GM18499 (cell line): ENCODE measurements around the gene CALML6.

ENCODE experiments used
- ATAC-seq: cut with Tn5 transposase; IDR thresholded peaks from one replicate; pipeline ENCODE4 v1.9.1; 2021; ENCODE audit warnings: moderate number of reproducible peaks; ENCODE audit not compliant: insufficient read depth, unreplicated experiment

CALML6 gene

GRCh38 chr1:1940123-1940425 lies 25.0 kb downstream of the CALML6 start:
- no peak for ATAC-seq

DNA sequence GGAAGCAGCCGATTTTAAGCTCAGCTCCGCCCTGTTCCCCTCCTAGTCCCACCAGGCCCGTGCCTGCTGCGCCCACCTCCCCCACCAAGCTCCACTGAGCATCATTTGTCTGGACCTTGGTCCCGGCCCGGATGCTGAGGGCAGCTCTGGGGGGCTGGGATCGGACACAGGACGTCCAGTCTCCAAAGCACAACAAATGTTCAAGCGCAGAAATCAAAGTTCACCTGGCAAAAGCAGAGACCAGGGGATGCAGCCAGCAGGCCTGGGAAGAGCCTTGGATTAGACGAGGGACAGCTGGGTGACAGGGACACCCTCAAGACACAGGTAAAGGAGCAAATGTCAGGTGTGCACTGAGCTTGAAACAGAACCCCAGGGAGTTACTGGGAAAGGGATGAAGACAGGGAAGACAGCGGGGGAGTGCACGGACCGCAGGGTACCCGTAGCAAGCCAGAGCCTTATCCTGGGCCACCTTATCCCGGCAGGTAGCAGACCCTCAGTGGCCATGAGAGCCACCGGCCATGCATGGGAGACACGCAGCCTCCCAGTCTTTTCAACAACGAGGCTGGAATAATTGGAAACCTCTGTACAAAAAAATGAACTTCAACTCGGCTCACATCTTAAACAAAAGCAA lies 26.3 kb downstream of the CALML6 start:
- ATAC-seq: no peak

DNA sequence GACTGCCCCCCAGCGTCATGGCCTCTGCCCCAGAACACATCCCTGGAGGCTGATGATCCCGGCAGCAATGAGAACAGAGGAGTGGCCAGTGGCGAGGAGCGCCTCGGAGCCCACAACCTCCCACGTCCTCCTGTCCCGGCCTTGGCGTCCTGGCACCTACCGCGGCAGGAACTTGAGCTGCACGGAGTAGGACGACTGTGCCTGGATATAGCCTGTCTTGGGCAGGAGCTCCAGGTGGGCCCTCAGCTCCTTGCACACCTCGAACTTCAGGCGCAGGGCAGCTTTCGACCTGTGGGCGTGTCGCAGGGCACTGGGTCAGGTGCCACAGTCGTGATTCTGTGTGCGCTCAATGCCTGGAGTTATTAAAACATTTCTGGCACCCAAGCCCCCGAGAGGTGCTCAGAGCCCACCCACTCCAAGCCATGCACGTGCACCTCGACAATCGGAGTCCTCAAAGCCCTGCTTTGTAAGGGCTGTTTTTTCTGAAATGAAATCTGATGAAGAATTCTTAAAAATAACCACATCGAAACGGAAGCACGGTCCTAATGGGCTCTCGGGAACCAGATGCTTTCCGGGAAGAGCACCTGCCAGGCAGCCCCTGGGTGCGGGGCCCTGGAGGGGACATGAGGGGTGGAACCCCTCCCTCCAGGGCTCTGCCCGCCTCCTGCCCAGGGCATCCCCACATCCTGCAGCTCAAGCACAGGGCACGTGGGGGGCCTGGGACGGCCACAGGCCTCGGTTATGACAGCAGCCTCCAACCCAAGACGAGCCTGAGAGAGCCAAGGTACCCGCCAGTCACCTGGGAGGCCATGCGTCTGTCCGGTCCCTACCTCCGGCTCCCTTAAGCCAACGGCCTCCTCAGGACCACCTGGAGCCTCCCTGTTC lies 27.1 kb downstream of the CALML6 start:
- no peak for ATAC-seq

DNA sequence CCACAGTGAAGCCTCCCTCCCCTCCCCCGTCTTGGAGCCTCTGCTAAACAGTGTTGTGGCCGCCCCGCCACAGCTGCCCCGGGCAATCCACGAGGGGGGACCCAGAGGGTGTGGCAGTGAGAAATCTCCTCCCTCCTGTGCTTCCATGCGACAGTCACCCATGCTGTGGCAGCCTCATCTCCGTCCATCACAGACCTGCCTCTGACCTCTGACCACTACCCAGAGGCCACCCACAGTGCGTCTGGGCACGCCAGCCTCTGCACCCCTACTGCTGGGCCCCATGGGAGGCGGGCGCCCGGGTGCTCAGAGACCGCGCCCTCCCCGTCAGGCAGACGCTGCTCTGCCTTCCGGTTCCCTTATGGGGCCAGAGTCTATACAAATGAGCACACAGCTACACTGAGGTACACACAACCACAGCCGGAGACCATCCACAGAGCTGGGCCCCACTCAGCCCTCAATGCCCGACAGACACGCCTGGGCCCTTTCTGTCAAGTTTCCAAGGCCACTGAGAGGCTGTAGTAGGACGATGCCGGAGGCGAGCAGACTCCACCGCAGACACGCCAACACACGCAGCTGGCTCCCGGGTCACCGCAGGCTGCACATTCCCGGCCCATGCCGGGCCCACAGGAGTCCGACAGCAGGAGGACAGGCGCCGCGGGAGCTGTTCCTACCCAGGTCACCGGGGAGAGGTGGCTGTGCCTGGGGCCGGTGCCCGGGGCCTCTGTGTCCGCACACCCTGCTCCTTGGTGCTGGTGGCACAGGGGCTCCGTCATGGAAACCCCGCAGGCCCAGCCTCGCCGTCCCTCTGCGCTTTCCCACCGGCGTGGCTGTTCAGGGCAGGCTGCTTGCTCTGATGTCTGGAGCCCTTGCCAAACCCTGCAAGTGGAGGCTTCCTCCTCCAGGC lies 27.9 kb downstream of the CALML6 start:
- ATAC-seq: no peak

DNA sequence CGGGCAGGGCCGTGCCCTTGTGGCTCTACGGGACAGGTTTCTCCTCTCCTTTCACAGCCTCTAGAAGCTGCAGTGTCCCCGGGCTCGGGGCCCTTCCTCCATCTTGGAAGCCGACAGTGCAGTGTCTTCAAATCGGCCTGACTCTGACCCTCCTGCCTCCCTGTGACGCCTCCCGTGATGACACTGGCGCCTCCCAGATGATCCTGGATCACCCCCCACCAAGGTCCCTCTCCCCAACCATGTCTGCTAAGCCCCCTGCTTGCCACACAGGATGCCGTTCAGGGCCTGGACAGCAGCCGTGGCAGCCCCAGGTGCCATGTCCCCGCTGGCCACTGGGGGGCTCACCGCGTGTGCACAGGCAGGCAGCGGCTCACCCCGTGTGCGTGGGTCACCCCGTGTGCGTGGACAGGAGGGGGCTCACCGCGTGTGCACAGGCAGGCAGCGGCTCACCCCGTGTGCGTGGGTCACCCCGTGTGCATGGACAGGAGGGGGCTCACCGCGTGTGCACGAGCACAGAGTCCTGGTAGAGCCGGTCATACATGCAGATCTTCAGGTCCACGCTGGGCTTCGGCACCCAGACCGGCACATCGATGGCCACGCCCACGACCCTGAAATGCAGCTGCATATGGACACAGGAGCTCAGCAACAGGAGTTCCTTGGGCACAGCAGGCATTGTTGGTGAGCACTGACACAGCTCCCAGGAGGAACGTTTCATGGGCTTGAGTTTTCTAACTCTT lies 28.9 kb downstream of the CALML6 start:
- ATAC-seq: no peak

- ATAC-seq: no peak
These were observed 30.8 kb downstream of the CALML6 start for GRCh38 chr1:1945782-1946393.

DNA sequence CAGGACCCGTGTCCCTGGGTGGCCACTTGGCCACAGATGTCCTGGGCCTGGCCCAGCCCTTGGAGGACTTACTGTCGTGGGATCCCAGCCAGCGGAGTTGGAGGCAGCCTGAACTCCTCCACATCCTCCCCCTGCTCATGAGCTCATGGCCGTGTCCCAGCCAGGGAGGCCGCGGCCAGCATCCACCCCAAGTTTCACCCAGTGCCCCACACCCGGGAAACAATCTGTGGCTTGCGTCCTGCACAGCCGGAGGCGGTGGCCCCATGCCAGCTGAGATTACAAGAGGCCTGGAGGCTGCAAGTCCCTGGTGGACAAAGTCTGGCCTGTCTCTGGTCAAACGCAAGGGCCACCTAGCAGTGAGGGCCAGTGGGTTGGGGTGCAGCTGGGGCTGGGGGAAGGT lies 31.5 kb downstream of the CALML6 start:
- ATAC-seq: no peak

DNA sequence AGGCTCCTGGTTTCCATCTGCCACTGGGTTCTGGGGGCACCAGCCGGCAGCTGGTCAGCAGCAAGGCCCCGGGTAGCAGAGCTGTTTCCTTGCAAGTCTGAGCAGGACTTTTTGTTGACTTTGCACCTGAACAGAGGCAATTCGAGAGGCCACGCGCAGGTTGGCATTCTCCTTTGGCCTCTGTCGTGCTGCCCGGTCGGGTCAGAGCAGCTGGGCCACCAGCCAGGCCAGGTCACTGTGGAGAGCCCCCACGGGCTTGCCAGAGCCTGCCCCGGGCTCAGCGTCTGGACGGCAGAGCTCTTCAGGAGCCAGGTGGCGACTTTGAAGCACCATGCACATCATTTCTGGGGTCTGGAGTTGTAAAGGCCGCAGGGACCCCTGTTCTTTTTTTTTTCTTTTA lies 32.4 kb downstream of the CALML6 start:
- no peak for ATAC-seq

DNA sequence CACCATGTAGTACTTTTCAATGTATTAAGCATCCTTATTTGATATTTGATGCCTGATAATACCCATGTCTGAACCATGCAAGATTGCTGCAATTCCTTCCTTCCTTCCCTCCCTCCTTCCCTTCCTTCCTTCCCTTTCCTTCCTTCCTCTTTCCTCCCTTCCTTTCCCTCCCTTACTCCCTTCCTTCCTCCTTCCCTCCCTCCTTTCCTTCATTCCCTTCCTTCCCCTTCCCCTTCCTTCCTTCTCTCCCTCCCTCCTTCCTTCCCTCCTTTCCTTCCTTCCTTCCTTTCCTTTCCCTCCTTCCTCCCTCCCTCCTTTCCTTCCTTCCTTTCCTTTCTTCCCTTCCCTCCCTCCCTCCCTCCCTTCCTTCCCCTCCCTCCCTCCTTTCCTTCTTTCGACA lies 33.7 kb downstream of the CALML6 start:
- no peak for ATAC-seq

GRCh38 chr1:1950940-1951339 lies 35.9 kb downstream of the CALML6 start:
- ATAC-seq: no peak

DNA sequence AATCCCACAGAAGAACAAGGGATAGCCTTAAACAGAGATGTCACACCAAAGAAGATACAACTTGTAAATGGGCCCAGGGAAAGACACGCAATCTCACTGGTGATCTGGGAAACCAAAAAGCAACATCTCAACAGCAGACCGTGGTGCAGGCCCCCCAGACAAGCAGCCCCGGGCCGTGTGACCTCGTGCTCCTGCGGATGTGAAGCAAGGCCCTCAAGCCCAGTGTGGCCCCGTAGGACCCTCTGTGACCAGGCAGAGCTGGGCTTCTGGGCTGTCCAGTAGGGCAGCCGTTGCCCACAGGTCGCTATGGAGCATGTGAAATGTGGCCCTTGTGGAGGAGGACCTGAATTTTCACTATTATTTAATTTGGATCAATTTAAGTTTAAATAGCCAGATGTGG lies 39.0 kb downstream of the CALML6 start:
- ATAC-seq: no peak

GRCh38 chr1:1954831-1955441 lies 39.9 kb downstream of the CALML6 start:
- ATAC-seq: no peak

DNA sequence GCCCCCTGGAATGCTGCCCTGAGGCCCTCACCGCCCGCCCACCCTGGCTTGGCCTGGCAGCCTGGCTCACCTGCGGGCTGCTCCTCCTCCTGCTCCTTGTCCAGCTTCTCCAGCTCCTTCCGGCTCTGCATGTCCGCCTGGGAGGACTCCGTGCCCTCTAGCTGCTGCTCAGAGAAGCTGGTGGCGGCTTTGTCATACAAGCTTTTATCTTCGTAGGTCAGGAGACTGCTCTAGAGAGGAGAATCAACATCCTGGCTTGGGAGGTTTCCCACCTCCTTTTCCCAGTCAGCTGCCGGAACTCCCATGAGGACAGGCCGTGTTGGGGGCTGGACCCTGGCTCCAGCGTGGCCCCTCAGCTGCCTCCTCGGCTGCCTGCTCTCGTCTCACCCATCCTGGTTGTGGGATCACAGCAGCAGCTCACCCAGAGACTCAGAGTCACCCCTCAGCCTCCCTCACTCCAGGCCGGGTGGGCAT lies 40.6 kb downstream of the CALML6 start:
- no peak for ATAC-seq

DNA sequence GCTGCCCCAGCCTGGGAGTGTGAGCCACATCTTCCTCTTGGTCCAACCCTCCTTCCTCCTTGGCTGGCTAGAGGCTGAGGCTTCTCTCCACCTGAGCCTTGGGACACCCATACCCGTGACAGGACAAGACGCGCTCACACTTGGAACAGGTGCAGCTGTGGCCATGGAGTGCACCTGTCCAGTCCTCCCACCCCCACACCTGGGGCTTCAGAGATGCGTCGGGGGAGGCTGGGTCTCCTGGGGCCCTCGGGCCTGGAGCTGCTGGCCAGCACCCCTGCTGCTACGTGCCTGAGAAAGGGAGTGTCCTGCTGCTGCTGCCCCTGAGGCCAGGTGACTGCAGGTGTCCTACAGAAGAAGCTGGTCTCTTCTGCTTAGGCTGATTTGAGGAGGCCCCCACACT lies 41.0 kb downstream of the CALML6 start:
- ATAC-seq: no peak

- no peak for ATAC-seq
These were observed 41.8 kb downstream of the CALML6 start for GRCh38 chr1:1956586-1957532.

DNA sequence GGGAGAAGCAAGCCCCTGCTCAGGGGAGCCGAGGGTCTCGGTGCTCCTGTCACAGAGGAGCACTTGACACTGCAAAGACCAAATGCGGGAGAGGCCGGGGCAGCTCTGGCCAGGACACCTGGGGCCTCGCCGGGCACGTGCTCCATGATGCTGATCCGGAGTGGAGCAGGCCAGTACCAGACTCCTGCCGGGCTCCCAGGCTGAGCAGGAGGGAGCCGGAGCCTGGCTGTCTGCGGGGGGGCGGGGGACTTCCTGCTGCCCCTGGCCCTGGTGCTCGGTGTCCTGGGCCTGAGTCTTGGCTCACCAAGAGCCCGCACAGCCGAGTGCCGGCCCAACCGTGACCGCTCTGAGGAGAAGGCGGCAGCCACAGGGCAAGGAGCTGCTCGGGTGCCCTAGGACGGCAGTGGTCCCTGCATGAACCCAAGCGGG lies 42.5 kb downstream of the CALML6 start:
- ATAC-seq: no peak

DNA sequence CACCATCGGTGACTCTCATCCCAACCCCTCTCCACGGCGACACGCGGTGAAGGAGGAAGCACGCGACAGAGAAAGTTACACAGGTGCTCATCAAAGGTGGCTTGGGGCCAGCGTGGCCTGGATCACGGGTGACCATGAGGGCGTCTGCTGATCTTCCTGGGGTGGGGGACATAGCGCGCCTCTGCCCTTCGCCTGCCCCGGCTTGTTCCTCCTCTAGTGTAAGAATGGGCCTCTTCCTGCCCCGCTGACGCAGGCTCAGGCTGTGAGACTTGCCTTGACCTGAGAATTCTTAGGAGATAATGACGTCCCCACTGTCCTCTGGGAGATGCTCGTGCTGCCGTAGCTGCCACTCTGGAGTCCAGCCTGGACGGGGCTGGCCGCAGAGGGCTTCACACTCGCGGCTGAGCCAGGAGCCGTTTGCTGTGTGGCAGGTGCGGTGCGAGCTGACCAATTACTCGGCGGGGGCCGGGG lies 43.0 kb downstream of the CALML6 start:
- no peak for ATAC-seq

DNA sequence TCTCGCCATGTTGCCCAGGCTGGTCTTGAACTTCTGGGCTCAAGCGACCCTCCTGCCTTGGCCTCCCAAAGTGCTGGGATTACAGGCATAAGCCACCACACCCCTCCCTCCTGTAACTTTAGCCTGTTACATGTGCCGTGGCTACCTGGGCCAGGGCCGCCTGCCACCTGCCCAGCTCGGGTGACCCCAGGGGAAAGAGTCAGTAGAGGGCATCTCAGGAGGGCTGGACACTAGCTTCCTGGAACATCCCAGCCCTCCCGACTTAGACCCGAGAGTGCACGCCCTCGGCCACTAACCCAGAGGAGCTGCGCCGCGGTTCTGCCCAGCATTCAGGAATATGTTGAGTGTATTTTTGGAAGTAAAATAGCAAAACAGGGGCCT lies 44.4 kb downstream of the CALML6 start:
- ATAC-seq: no peak
